K562 (cell line): ENCODE data around the gene CPM. TPM values are rescaled to one million over a fixed set of nuclear protein-coding genes. Genes with fewer than 3 reads are reported as not detected.

ENCODE experiments used
- ATAC-seq: fragments of 200-7000 bp; cut with Tn5 transposase; 3 replicates; pipeline ENCODE4 v1.9.1; 2020; ENCODE audit warnings: moderate library complexity
- BruUV-seq: library from RNA; stranded (reverse); fragments of 400-500 nt; replicated peaks from 2 replicates; lab custom pipeline; 2021; lab: Mats Ljungman, UMichigan
- CTCF ChIA-PET: fragments of 300-600 bp; formaldehyde crosslinking; extraction: SDS; loops from one replicate; lab custom pipeline; 2021; ENCODE audit warnings: low intra/inter-chr PET ratio; lab: Yijun Ruan, JAX
- POLR2A ChIA-PET: fragments of 300-600, 350-650 bp; sonication (Branson Sonifier 250); formaldehyde crosslinking; extraction: SDS; loops from one replicate; lab custom pipeline; 2021; ENCODE audit warnings: antibody characterized with exemption, inconsistent platforms; lab: Yijun Ruan, JAX
- DNase-seq, 4 experiments: peaks; one replicate each; pipeline versions ENCODE4 v3.0.0 to v3.0.0-alpha.2; 2011 to 2018; ENCODE audit warnings: low spot score in 3 of 4, mixed read lengths in 3 of 4; ENCODE audit errors: extremely low read depth in 1 of 4
- FAIRE-seq: peaks from 2 replicates; lab custom pipeline; 2011; peaks lifted over from hg19 to GRCh38; lab: Jason Lieb, UNC
- H2AFZ ChIP-seq: 2 replicates; pipeline ENCODE4 v1.6.0; 2011; ENCODE audit warnings: low read depth, low read length, control low read depth, inconsistent platforms
- H3K27ac ChIP-seq: fragments of 200-600 bp; 3 replicates; pipeline ENCODE4 v1.8.0; 2011; ENCODE audit warnings: low read depth, mild to moderate bottlenecking, control low read depth, inconsistent platforms, low read length, moderate library complexity, mixed read lengths; ENCODE audit errors: extremely low read depth
- H3K27me3 ChIP-seq, 2 experiments: fragments of 300-600 bp in 1 of 2; 2 replicates in 1 of 2; 3 replicates in 1 of 2; pipeline versions ENCODE4 v1.6.0 to v1.8.0; 2011; ENCODE audit warnings: inconsistent platforms in 2 of 2, low read length in 2 of 2, mild to moderate bottlenecking in 1 of 2, mixed read lengths in 1 of 2, moderate library complexity in 1 of 2; ENCODE audit not compliant: control insufficient read depth in 2 of 2, insufficient read depth in 2 of 2
- H3K36me3 ChIP-seq: fragments of 300-600 bp; 3 replicates; pipeline ENCODE4 v1.8.0; 2011; ENCODE audit warnings: mild to moderate bottlenecking, low read length, inconsistent platforms; ENCODE audit not compliant: control insufficient read depth, insufficient read depth
- H3K4me1 ChIP-seq, 2 experiments: fragments of 200-600 bp in 1 of 2; replicated peaks in 1 of 2; 2 replicates in 1 of 2; 3 replicates in 1 of 2; pipeline versions ENCODE4 v1.5.1 to v1.8.0; 2011; ENCODE audit warnings: inconsistent platforms in 2 of 2, low read length in 2 of 2, mild to moderate bottlenecking in 1 of 2, mixed read lengths in 1 of 2, moderate library complexity in 1 of 2; ENCODE audit not compliant: control insufficient read depth in 2 of 2, insufficient read depth in 2 of 2
- H3K4me2 ChIP-seq: 2 replicates; pipeline ENCODE4 v1.6.1; 2011; ENCODE audit warnings: low read length, control low read depth, inconsistent platforms, mixed read lengths; ENCODE audit not compliant: insufficient read depth
- H3K4me3 ChIP-seq: fragments of 200-600 bp; sonication (generic), shearing (Covaris generic); 2 replicates; pipeline ENCODE4 v1.5.1; 2016; ENCODE audit warnings: control low read depth, inconsistent platforms
- H3K79me2 ChIP-seq: fragments of 200-600 bp; 3 replicates; pipeline ENCODE4 v1.8.0; 2011; ENCODE audit warnings: low read length, inconsistent platforms; ENCODE audit not compliant: control insufficient read depth, insufficient read depth
- H3K9ac ChIP-seq, 2 experiments: 2 replicates each; pipeline versions ENCODE4 v1.6.0 to v1.6.1; 2011; ENCODE audit warnings: low read depth in 2 of 2, low read length in 2 of 2, control low read depth in 1 of 2, inconsistent platforms in 1 of 2, mild to moderate bottlenecking in 1 of 2, mixed read lengths in 1 of 2; ENCODE audit not compliant: insufficient read depth in 1 of 2
- H3K9me1 ChIP-seq: one replicate; pipeline ENCODE4 v1.6.0; 2011; ENCODE audit warnings: inconsistent platforms, mild to moderate bottlenecking, low read length, moderate library complexity; ENCODE audit not compliant: control insufficient read depth, insufficient read depth
- H3K9me3 ChIP-seq: replicated peaks from 2 replicates; pipeline ENCODE4 v1.5.1; 2011; ENCODE audit warnings: low read depth, low read length, inconsistent platforms; ENCODE audit not compliant: control insufficient read depth, insufficient read depth
- H4K20me1 ChIP-seq: replicated peaks from 2 replicates; pipeline ENCODE4 v1.6.1; 2011; ENCODE audit warnings: low read length, inconsistent platforms, mixed read lengths; ENCODE audit not compliant: control insufficient read depth, insufficient read depth
- CHD2 ChIP-seq: IDR thresholded peaks from 2 replicates; pipeline ENCODE4 v1.6.1; 2011; ENCODE audit warnings: low read depth, low read length
- CXXC5 ChIP-seq: fragments of 250-450 bp; sonication (Bioruptor Pico); IDR thresholded peaks from 2 replicates; pipeline ENCODE4 v1.8.0; 2022; ENCODE audit warnings: inconsistent platforms, mild to moderate bottlenecking, moderate library complexity
- DNMT1 ChIP-seq: fragments of 450-650 bp; IDR thresholded peaks from 2 replicates; pipeline ENCODE4 v1.6.1; 2016; ENCODE audit warnings: antibody characterized with exemption, mild to moderate bottlenecking
- DPF2 ChIP-seq: fragments of 450-650 bp; IDR thresholded peaks from 2 replicates; pipeline ENCODE4 v1.6.1; 2016
- ETV6 ChIP-seq, 3 experiments: fragments of 150-350 bp in 1 of 3; sonication (generic) in 1 of 3; formaldehyde crosslinking in 1 of 3; IDR thresholded peaks; 2 replicates each; pipeline versions ENCODE4 v1.6.1 to v1.8.0; 2014 to 2022; ENCODE audit warnings: borderline replicate concordance in 2 of 3, low read depth in 2 of 3, antibody characterized with exemption in 1 of 3, low read length in 1 of 3, mild to moderate bottlenecking in 1 of 3, missing genetic modification reagents in 1 of 3
- GABPB2 ChIP-seq: fragments of 250-450 bp; sonication (Bioruptor Pico); conservative IDR thresholded peaks from 2 replicates; pipeline ENCODE4 v1.5.1; 2021; ENCODE audit warnings: mild to moderate bottlenecking
- KDM1A ChIP-seq, 2 experiments: fragments of 450-650 bp; IDR thresholded peaks; 2 replicates each; pipeline ENCODE4 v1.6.1; 2016; ENCODE audit warnings: mild to moderate bottlenecking in 2 of 2
- MED1 ChIP-seq: sonication (generic); formaldehyde crosslinking; IDR thresholded peaks from 2 replicates; pipeline ENCODE4 v1.8.1; 2023; ENCODE audit warnings: missing genetic modification reagents, borderline replicate concordance
- NELFE ChIP-seq: IDR thresholded peaks from 2 replicates; pipeline ENCODE4 v1.6.1; 2011; ENCODE audit warnings: mild to moderate bottlenecking; ENCODE audit not compliant: insufficient read depth, insufficient read length
- NFIC ChIP-seq: fragments of 450-650 bp; IDR thresholded peaks from 2 replicates; pipeline ENCODE4 v1.6.1; 2017; ENCODE audit warnings: mild to moderate bottlenecking, inconsistent platforms
- PML ChIP-seq: IDR thresholded peaks from 2 replicates; pipeline ENCODE4 v1.6.1; 2012; ENCODE audit warnings: low read length, inconsistent platforms
- RCOR1 ChIP-seq, 2 experiments: IDR thresholded peaks; 2 replicates each; pipeline ENCODE4 v1.6.1; 2012; ENCODE audit warnings: low read depth in 2 of 2, low read length in 2 of 2, borderline replicate concordance in 1 of 2, improper control_type of control experiment in 1 of 2
- SMAD3 ChIP-seq: fragments of 450-650 bp; formaldehyde crosslinking; conservative IDR thresholded peaks from 2 replicates; pipeline ENCODE4 v1.4.0; 2020; ENCODE audit warnings: mild to moderate bottlenecking
- SMAD4 ChIP-seq: fragments of 250-450 bp; sonication (Bioruptor Pico); conservative IDR thresholded peaks from 2 replicates; pipeline ENCODE4 v1.8.0; 2021; ENCODE audit warnings: inconsistent platforms, mild to moderate bottlenecking, moderate library complexity
- THRA ChIP-seq: fragments of 450-650 bp; IDR thresholded peaks from 2 replicates; pipeline ENCODE4 v1.6.1; 2017; ENCODE audit warnings: mild to moderate bottlenecking, moderate library complexity
- ZBTB17 ChIP-seq: fragments of 450-650 bp; formaldehyde crosslinking; IDR thresholded peaks from 2 replicates; pipeline ENCODE4 v1.4.0; 2020; ENCODE audit warnings: mild to moderate bottlenecking
- ZNF174 ChIP-seq: fragments of 250-450 bp; sonication (Bioruptor Pico); IDR thresholded peaks from 2 replicates; pipeline ENCODE4 v1.4.0; 2020; ENCODE audit warnings: mild to moderate bottlenecking
- ZNF239 ChIP-seq: fragments of 250-450 bp; sonication (Bioruptor Pico); IDR thresholded peaks from 2 replicates; pipeline ENCODE4 v1.4.0; 2020; ENCODE audit warnings: mild to moderate bottlenecking
- ZNF431 ChIP-seq: sonication (generic); formaldehyde crosslinking; IDR thresholded peaks from 2 replicates; pipeline ENCODE4 v1.8.0; 2022; ENCODE audit warnings: mild to moderate bottlenecking, missing genetic modification reagents
- WGBS: fragments of 100-300 bp; shearing (Covaris generic); methylation state at CpG from one replicate; pipeline ENCODE4 v1.1.6; 2016; ENCODE audit warnings: low coverage, mixed read lengths; ENCODE audit not compliant: insufficient coverage; ENCODE audit errors: missing lambda C conversion rate; 5-methylcytosine and 5-hydroxymethylcytosine counted together
- in situ Hi-C: fragments of 300-500 bp; cut with MboI; formaldehyde crosslinking; loops from 4 replicates; pipeline ENCODE4 v1.15.0; 2018; ENCODE audit warnings: inconsistent platforms, mixed read lengths
- intact Hi-C: fragments of 100-400 bp; cut with micrococcal nuclease; formaldehyde crosslinking; loops from 2 replicates; pipeline ENCODE4 v1.14.2; 2022
- polyA plus RNA-seq, 8 experiments: library from polyadenylated mRNA; depleted of rRNA in 4 of 8; stranded (reverse) in 5 of 8; unstranded in 3 of 8; fragments of >200 nt; fragmentation: Nextera tagmentation in 2 of 8; fragmentation: Illumina TruSeq in 1 of 8; extraction: Ambion mirVana in 2 of 8; extraction: Trizol in 1 of 8; gene quantifications; 2 replicates each; pipeline versions ENCODE4 v1.2.1 to v1.2.3, GENCODE V29; 2011 to 2014; ENCODE audit warnings: inconsistent platforms in 1 of 8, missing spikeins in 1 of 8
- total RNA-seq, 7 experiments: library from RNA; depleted of rRNA in 6 of 7; stranded (reverse); fragments of >200 nt in 6 of 7; fragmentation: Illumina TruSeq in 2 of 7; extraction: Trizol in 2 of 7; gene quantifications; 2 replicates each; pipeline versions ENCODE4 v1.2.1 to v1.2.3, GENCODE V29; 2011 to 2021; ENCODE audit warnings: low replicate concordance in 1 of 7
- TF ChIP-seq, protein P1 (sequence below): sonication (generic); formaldehyde crosslinking; IDR thresholded peaks from 2 replicates; pipeline ENCODE4 v1.8.1; 2023; ENCODE audit warnings: mild to moderate bottlenecking, missing genetic modification reagents

Gene CPM
- total and polyA plus RNA-seq, 9 of the 15 experiments (the other 6 are each of a cell fraction or from before 2014, with no cell fraction given), result 0.31 TPM; not detected in 8

- ATAC-seq (peak; percentile 70), DNase-seq (peak; percentile 65 to 89 (median 69)), FAIRE-seq (peak; percentile 77)
- Histone ChIP-seq H3K27ac (peak overlapping the region; percentile 99), H3K27me3 (no peaks in the 10 kb centered on the region), H3K36me3 (peaks cover 38% of the 10 kb centered on the region), H3K9me3 (no peaks in the 10 kb centered on the region), H3K4me1 (peaks cover 14 to 28% of the 10 kb centered on the region in 2 experiments), H3K9ac (peak overlapping the region; percentile 99), H3K79me2 (peaks cover 57% of the 10 kb centered on the region), H2AFZ (peak overlapping the region; percentile 86), H3K4me2 (peak overlapping the region; percentile 90), H3K4me3 (peak overlapping the region; percentile 95), H3K9me1 (no peaks in the 10 kb centered on the region), H4K20me1 (peaks cover 5% of the 10 kb centered on the region; the same call in 1 of the 2 replicates)
- ChIA-PET CTCF (no interaction called here), POLR2A (interaction anchor here (0.7 to 3.2 kb wide), 13 partner anchors 10 to 425 kb away, joined by 3 to 41 read pairs (median 5); partner anchors contain the start of genes RAP1B and SLC35E3)
- in situ Hi-C loops (no loop called here), intact Hi-C loops (no loop called here)
- WGBS, result under 1% methylated on average over 49 of the region's 61 CpGs
- BruUV-seq, result TSS peak; percentile 47
- TF ChIP-seq ZNF431 (0 out of 2 replicates have a peak, but pooled peaks have one; percentile 53), PML (no peak), SMAD3 (CRISPR knock-in tag) (no peak), ZNF174 (CRISPR knock-in tag) (no peak), THRA (no peak), NFIC (no peak), KDM1A (IDR thresholded peaks at IDR 0.05) (no peak), RCOR1 (IDR thresholded peaks at IDR 0.05; ENCODE audit: borderline replicate concordance in 1 of 2, low read depth in 2 of 2, low read length in 2 of 2) (0 out of 4 replicates have a peak, but pooled peaks of 1 of the 2 experiments have one; percentile 18), NELFE (no peak), ZBTB17 (CRISPR knock-in tag) (0 out of 2 replicates have a peak, but pooled peaks have one; percentile 18), ZNF239 (CRISPR knock-in tag) (no peak), GABPB2 (CRISPR knock-in tag) (no peak), SMAD4 (CRISPR knock-in tag) (no peak), CHD2 (peak; percentile 57; the same call in 1 of the 2 replicates), ETV6 (IDR thresholded peaks at IDR 0.05; ENCODE audit: borderline replicate concordance in 1 of 2, low read depth in 2 of 2, low read length in 1 of 2) (no peak), ETV6 (CRISPR knock-in tag; IDR thresholded peaks at IDR 0.05; ENCODE audit: borderline replicate concordance) (no peak), CXXC5 (CRISPR knock-in tag) (peak; percentile 11), MED1 (CRISPR knock-in tag) (no peak), DPF2 (peak; percentile 13; the same call in 1 of the 2 replicates), DNMT1 (no peak)
- TF ChIP-seq, protein P1, sequence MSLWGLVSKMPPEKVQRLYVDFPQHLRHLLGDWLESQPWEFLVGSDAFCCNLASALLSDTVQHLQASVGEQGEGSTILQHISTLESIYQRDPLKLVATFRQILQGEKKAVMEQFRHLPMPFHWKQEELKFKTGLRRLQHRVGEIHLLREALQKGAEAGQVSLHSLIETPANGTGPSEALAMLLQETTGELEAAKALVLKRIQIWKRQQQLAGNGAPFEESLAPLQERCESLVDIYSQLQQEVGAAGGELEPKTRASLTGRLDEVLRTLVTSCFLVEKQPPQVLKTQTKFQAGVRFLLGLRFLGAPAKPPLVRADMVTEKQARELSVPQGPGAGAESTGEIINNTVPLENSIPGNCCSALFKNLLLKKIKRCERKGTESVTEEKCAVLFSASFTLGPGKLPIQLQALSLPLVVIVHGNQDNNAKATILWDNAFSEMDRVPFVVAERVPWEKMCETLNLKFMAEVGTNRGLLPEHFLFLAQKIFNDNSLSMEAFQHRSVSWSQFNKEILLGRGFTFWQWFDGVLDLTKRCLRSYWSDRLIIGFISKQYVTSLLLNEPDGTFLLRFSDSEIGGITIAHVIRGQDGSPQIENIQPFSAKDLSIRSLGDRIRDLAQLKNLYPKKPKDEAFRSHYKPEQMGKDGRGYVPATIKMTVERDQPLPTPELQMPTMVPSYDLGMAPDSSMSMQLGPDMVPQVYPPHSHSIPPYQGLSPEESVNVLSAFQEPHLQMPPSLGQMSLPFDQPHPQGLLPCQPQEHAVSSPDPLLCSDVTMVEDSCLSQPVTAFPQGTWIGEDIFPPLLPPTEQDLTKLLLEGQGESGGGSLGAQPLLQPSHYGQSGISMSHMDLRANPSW (CRISPR knock-in tag), result no peak
These were observed 124.4 kb downstream of the CPM start for GRCh38 chr12:68808388-68809189.
